GM18517 (cell line): Measurements from ENCODE around the gene SIK2.
A peak's percentile ranks its signal among the peaks of the same experiment; 100 is the strongest.

Source experiments
- ATAC-seq: cut with Tn5 transposase; IDR thresholded peaks from one replicate; pipeline ENCODE4 v1.9.1; 2021; ENCODE audit warnings: mild to moderate bottlenecking, moderate library complexity; ENCODE audit not compliant: unreplicated experiment

SIK2 gene

GRCh38 chr11:111601979-111602864, at the start of gene SIK2:
SIK2 (plus strand) TSS chr11:111602449; CDS start chr11:111602564, 115 bp downstream.
- ATAC-seq: peak; percentile 77

- no peak for ATAC-seq
These were observed 47.7 kb upstream of the SIK2 start for GRCh38 chr11:111554532-111554931.

DNA sequence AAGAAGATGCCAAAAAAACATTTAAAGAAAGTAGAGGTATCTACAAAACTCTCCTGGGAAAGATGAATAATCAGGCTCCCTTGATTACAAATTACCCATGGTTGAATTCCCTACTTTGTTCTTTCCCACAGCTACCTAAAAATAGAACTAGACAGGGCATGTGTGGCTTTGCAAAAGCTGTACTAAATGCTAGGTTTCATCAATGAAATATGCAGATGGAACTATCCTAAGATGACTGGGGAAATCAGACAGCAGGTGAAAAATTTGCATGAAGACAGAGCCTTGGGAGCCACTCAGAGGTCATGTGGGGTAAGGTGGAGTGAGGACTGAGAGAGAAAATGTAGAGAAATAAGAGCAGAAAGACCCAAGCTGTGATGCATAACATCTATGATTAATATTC, 47.0 kb upstream of the SIK2 start:
- ATAC-seq: no peak

DNA sequence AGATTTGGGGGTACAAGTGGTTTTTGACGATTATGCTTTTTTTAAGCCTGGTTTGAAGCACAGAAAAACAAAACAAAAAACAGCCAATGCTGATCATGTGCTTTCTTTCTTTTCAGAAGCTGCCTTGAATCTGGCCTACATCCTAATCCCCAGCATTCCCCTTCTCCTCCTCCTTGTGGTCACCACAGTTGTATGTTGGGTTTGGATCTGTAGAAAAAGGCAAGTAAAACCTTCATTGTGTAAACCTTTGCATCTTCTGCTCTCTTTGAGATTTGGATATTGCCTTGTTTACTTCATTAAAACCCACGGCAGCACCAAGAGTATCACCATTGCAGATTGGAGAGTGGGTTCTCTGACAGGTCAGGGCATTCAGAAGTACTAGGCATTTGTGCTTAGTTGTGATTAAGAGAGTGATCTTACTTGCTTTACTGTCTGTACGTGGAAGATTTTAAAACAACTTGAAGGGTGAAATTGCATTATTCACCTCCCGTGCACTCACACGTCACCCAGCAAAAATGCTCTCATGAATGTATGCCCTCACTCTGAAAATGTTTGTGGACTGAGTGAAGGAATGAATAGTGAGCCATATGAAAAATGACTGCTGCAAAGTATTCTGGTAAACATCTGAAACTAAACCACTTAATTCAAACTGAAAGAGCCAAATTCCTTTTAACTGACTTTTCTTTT, 44.7 kb upstream of the SIK2 start:
- no peak for ATAC-seq

DNA sequence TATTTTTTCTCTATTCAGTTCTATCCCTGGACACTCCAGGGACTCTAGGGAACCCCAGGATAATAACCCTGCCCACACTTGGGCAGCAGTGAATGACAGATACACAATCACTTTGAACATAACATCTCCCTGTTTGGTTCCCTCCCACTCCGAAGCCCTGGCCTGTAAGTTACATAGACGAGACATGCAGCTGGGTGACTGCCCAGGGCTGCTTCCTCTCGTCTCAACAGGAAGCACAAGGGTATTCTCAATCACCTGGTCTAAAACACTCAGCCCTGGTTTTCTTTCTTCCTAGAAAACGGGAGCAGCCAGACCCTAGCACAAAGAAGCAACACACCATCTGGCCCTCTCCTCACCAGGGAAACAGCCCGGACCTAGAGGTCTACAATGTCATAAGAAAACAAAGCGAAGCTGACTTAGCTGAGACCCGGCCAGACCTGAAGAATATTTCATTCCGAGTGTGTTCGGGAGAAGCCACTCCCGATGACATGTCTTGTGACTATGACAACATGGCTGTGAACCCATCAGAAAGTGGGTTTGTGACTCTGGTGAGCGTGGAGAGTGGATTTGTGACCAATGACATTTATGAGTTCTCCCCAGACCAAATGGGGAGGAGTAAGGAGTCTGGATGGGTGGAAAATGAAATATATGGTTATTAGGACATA, 42.3 kb upstream of the SIK2 start:
- no peak for ATAC-seq

- ATAC-seq: no peak
These were observed 41.4 kb upstream of the SIK2 start for GRCh38 chr11:111560800-111561199.

DNA sequence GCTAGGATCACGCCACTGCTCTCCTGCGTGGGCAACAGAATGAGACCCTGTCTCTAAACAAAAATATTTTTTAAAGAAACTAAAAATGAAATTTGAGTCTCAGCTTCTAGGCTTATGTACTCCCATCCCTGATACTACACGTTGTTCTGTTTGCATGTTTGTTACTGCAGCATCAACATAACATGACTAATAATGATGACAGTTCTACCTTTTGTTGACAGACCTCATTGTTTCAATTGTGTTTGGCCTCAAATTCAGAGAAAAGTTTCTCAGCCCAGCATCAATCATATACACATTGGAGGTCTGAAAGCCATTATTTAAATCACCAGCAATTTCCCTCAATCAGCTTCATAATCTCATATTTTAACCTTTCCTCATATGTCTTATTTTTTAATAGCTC, 40.9 kb upstream of the SIK2 start:
- no peak for ATAC-seq

DNA sequence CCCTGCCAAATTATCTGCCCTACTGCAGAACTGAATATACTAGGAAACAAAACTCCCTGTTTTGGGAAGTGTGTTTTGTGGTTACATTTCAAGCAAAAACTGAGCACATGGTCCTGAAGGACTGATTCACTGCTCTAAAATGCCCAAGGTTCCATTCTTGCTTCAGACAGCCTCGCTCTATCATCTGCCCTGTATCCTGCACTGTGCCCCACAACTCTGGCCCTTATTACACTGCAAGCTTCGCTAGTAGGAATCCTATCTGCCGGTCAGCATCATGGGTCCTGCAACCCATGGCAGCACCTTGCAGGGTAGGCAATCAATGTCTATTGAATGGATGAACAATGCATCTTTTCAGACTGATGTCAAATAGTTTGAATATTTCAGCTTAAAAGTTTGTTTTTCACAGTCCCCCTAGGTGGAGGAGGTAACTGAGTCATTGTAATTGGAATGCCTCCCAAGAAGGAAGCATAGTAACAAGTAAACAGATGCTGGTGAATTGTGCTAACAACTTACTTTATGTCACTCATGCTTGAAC, 40.4 kb upstream of the SIK2 start:
- ATAC-seq: no peak

DNA sequence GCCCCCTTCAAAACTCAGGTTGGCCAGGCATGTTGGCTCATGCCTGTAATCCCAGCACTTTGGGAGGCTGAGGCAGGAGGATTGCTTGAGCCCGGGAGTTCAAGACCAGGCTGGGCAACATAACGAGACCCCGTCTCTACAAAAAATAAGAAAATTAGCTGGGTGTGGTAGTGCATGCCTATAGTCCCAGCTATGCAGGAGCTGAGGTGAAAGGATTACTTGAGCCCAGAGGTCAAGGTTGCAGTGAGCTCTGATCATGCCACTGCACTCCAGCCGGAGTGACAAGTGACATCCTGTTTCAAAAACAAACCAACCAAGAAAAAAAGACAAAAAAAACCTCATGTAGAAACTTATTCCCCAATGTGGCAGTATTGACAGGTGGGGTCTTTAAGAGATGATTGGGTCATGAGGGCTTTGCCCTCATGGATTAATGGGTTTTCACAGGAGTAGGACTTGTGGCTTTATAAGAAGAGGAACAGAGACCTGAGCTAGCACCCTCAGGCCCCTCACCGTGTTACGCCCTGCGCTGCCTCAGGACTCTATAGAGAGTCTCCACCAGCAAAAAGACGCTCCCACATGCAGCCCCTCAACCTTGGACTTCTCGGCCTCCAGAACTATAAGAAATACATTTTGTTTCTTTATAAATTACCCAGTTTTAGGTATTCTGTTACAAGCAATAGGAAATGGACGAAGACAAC, 39.4 kb upstream of the SIK2 start:
- ATAC-seq: no peak

DNA sequence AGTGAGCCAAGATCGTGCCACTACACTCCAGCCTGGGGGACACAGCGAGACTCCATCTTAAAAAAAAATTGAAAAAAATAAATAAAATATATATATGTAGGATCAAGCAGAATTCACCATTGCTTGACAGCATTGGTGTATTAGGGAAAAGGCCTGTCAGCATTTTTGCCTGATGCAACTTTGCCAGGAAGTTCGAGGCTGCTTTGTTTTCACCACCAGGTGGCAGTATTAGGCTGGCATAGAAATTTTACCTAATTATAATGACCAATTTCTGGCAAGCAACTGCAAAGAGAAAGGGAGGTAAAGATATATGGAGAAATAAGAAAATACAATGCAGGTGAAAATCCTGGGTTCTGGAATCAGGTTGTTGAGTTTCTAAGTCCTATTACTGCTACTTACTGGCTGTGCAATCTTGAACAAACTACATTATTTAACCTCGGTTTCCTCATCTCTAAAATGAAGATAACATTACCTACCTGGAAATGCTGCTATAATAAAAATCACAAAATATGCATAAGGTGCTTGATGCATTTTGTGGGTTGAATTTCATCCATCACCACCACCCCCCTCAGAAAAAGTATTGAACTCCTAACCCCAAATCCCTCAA, 37.0 kb upstream of the SIK2 start:
- no peak for ATAC-seq

DNA sequence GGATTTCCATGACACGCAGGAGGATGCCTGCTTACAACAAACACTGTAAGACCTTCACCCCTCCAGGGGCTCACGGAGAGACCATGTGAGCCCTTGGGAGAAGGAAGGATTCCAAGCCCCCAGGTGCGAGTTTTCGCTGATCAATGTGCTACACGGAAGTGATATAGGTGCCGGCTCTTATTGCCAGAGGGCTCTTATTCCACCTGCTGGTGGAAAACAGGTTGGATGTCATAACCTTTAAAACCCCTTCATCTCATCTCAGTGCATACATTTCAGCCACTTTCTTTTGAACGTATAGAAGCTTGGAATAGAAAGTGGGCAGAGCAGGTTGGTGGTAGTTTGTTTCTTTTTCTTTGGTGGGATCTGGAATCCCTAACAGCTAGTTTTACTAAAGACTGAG, 35.9 kb upstream of the SIK2 start:
- ATAC-seq: no peak

DNA sequence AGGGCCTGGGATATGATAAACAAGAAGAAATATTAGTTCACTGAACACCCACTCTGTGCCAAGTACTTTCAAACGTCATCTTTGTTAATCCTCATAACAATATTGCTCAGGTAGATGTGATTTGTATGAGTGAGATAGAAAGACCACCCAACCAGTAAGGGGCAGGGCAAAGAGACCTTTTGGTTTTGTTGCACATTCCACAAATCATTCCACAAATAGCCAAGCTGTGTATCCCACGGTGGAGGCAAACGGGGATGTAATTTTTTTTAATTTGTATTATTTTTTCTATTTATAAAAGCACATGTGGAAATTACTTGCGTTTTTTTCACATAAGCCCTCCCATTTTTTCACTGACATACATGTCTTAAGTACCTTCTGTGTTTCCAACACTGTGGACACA, 32.8 kb upstream of the SIK2 start:
- no peak for ATAC-seq

GRCh38 chr11:111570796-111571195, 31.5 kb upstream of the SIK2 start:
- ATAC-seq: no peak

GRCh38 chr11:111571829-111572501, 30.3 kb upstream of the SIK2 start:
- ATAC-seq: no peak

DNA sequence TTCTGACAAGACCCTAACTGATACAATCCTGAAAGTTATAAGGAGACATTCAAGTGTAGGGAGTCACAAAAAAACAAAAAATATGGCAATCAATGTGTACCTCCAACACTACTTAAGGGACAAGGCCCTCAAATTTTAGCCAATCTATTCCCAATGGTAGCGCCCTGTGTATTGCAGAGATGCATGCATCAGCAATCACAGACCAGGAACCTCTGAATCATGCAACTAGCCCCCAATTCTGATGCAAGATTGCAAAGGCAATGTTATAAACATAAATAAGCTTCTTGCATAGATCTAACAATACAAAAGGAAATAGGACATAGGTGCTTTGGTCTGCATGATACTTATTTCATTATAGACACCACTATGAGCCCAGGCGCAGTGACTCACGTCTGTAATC, 29.7 kb upstream of the SIK2 start:
- no peak for ATAC-seq

GRCh38 chr11:111573821-111574249, 28.4 kb upstream of the SIK2 start:
- ATAC-seq: no peak

DNA sequence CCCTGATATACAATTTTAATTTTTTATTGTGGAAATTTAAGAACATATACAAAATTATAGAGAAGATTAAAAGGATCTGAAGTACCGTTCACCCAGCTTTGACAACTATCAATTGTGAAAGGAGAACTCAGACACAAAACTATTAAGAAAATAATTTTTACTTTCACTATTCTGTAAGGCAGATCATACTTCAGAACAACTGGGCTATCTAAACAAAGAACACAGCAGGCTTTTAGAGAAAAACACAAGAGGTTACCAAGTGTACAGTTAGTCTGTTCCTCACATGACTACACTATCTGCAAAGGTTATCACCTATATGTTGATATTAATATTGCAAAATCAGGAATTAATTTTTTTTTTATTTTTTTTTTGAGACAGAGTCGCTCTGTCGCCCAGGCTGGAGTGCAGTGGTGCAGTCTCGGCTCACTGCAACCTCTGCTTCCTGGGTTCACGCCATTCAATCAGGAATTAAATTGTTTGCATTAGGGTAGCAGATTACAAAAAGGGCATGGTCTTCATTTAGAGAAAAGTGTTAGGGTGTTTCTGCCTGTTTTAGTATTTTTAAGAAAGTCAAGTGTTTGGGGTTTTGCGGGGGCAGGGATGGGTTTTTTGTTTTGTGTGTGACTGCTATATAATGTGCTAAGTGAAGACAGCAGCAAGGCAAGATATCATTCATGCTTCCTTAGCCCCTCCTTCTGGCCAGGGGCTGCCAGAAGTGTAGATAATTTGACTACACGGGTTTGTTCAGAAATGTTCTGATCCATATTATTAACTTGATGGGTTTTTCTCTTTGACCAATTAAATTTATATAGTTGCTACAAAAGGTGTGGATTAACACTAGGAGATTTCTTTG, 27.6 kb upstream of the SIK2 start:
- ATAC-seq: no peak

DNA sequence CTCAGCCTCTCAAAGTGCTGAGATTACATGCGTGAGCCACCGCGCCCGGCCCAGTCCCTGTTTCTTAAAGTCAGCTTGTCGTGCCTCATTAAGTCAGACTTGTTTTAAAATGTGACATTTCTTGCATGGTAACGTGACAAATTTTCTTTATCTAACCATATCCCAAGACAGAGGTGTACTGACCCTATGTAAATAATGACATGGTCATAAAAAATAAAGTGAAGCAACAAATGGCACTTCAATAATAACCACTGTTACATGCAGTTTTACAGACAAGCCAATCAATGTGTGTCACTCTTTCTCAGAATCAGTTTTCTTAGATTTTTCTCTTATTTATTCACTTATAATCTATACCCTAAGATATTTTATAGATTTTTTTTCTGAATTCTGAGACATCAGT, 26.5 kb upstream of the SIK2 start:
- no peak for ATAC-seq

DNA sequence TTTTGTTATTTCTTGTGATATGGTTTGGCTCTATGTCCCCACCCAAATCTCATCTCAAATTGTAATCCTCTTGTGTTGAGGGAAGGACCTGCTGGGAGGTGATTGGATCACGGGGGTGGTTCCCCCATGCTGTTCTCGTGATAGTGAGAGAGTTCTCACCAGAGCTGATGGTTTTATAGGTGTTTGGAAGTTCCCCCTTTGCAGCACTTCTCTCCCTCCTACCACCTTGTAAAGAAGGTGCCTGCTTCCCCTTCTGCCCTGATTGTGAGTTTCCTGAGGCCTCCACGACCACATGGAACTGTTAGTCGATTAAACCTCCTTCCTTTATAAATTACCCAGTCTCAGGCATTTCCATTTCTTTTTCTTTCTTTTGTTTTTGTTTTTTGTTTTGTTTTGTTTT, 24.4 kb upstream of the SIK2 start:
- no peak for ATAC-seq
